AG10803 (cell line): ENCODE data around the gene LRRC56.

Experiments used
- DNase-seq: peaks from one replicate; pipeline ENCODE4 v3.0.0; 2010; ENCODE audit warnings: low read depth
- H3K4me3 ChIP-seq: 2 replicates; pipeline ENCODE4 v1.5.1; 2011; ENCODE audit warnings: mild to moderate bottlenecking, low read length, control low read depth
- TF ChIP-seq, protein P1 (sequence below): conservative IDR thresholded peaks from 2 replicates; pipeline ENCODE4 v1.5.1; 2011; ENCODE audit warnings: mild to moderate bottlenecking, low read length, control low read depth, inconsistent platforms

LRRC56 gene

DNA sequence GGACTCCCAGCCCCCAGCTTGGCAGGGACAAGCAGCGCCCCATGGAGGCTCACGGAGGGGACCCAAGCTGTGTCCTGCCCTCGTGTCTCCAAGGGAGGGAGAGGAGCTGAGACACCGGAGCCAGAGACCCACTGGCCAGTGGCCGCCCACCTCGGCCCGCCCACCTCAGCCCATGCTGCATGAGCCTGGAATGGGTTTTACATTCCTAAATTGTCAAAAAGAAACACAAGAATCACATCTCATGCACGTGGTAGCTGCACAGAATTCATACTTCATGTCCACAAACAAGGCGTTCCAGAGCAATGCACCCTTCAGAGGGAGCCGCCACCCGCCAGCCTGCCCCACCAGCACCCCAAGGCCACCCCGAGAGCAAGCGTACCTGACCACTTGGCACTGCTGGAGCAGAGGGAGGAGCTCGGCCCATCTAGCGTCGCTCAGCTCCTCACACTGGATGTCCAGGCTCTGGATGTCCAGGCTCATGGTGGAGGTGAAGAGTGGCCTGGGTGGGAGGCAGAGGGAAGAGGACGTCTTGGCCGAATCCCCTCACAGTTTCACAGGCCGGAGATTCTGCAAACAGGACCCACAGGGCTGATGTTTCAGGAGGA is 35.5 kb upstream of the LRRC56 start:
- TF ChIP-seq, protein P1, sequence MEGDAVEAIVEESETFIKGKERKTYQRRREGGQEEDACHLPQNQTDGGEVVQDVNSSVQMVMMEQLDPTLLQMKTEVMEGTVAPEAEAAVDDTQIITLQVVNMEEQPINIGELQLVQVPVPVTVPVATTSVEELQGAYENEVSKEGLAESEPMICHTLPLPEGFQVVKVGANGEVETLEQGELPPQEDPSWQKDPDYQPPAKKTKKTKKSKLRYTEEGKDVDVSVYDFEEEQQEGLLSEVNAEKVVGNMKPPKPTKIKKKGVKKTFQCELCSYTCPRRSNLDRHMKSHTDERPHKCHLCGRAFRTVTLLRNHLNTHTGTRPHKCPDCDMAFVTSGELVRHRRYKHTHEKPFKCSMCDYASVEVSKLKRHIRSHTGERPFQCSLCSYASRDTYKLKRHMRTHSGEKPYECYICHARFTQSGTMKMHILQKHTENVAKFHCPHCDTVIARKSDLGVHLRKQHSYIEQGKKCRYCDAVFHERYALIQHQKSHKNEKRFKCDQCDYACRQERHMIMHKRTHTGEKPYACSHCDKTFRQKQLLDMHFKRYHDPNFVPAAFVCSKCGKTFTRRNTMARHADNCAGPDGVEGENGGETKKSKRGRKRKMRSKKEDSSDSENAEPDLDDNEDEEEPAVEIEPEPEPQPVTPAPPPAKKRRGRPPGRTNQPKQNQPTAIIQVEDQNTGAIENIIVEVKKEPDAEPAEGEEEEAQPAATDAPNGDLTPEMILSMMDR, result no peak
- no peak overlapping the region for H3K4me3 ChIP-seq
- DNase-seq, result no peak

DNA sequence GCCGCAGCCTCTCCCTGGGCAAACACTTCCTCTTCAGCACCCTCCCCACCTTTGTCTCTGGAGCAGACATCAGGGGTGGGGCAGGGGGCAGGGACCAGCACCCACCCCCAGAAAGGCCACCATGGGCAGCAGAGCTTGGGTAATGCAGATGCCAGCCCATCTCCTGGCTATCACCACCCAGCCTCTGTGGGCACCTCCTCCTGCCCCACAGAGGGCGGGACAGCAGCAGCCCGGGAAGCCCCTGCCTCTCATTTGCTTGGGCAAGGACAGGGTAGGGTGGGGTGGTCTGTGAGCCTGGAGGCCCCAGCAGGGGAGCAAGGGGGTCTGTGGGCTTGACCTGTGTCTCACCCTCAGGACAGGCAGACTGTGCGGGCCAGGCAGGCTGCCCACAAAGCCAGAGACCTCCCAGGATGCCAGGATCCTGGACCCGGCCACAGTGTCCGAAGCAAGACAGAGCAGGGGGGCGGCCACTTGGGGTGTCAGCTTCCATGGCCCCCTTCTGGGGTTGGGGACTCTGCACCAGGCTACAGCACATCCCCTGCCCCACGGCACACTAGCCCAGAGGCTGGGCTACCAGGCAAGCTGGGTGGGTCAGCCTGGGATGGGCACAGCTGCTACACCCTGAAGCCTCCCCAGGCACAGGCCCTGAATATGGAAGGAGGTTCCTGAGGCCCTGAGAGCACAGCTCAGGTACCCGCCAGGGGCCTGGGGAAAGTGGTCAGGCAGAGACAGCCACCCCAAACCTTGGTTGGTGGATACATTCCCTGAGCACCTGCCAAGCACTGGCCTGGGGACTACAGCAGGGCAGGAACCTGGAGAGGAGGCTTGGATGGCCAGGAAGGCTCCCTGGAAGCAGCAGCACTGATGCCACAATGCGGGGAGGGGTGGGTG is 34.8 kb upstream of the LRRC56 start:
- peak overlapping the region; percentile 91 for H3K4me3 ChIP-seq
- TF ChIP-seq, protein P1, result no peak
- no peak for DNase-seq

DNA sequence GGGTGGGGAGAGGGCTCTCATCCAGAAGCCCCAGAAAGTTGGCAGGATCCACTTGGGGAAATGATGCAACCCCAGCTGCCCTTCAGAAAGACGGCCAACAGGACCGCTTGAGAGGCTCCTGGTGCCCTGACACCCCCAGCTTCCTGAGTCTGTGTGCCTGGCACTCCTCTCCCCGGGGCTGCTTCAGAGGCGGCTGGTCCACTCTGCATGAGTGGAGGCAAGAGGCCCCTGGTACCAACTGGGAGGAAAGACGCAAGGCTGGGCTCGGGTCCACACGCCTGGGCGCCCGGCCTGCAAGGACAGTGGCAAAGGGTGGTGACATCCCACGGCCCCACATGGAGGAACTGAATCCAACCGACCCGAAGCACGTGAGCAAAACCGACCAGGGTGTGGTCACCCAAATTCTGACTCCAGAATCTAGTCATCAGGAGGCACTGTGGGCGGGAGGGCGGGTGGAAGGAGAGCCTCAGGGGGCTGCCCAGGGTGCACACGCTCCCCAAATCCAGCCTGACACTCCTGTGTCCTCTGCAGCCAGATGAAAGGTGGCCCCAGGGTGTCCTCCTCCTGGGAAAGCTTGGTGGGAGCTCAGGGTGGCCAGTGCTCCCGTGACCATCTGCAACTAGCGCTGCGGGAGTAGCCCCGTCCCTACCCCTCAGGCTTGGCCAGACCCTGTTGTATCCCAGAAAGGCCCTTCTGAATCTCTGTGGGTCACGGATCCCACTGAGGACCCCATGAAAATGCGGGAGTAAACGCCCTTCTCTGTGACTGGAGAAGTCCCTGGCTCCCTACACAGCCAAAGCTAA is 33.9 kb upstream of the LRRC56 start:
- TF ChIP-seq, protein P1, result no peak
- peak; percentile 87 for DNase-seq
- peak overlapping the region; percentile 91 for H3K4me3 ChIP-seq

DNA sequence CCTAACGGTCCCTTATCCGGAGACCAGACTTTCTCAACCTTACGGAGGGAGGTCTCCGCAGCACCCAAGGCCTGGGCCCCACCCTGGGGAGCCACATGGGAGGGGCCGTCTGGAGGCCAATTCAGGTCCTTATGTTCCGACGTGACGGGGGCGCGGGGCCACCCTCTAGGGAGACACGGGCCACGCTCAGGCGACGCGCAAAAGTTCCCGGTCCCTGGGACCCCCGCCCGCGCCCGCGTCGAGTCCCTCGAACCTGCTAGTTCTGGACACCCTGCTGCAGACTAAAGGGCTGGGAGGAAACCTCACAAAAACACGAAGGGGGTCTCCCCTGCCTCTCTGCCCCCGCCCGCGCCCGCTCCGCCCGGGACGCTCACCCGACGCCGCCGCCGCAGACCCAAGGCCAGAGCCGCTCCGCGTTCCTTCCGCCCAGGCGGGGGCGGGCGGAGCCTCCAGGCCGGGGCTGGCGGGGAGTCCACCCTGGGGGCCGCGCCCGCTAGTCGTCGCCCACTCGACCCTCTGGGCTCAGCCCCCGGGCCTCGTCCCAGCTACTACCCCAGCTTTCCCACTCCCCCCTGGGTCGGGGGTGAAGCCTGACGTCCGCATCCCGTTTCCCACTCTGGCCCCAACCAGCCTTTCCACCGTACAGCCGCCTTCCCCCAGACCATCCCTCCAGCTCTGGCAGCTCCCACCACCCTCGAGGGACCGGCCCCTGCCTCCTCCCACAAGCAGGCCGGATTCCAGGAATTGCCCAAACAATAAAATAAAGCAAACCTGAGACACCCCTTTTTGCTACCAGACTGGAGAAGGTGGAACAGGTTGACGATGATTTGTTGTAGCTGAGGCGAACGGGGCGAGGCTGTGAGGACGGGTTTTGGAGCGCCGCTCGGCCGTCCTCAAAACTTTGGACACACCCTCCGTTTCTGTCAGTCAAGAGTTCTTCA is 33.0 kb upstream of the LRRC56 start:
- peak; percentile 61 for DNase-seq
- H3K4me3 ChIP-seq, result peak overlapping the region; percentile 91
- TF ChIP-seq, protein P1, result no peak

DNA sequence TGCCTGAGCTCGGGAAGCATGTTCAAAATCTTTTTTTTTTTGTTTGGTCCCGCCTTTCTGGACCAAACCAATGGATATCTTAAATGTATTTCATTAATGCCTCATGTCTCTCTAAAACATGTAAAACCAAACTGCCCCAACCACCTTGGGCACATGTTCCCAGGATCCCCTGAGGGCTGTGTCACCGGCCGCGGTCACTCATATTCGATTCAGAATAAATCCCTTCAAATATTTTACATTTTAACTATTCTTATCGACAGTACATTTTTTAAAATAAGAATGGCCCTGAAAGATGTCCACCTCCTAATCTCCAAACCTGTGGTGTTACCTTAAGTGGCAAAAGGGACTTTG is 32.4 kb upstream of the LRRC56 start:
- H3K4me3 ChIP-seq, result peak overlapping the region; percentile 91
- TF ChIP-seq, protein P1, result no peak
- DNase-seq, result no peak

DNA sequence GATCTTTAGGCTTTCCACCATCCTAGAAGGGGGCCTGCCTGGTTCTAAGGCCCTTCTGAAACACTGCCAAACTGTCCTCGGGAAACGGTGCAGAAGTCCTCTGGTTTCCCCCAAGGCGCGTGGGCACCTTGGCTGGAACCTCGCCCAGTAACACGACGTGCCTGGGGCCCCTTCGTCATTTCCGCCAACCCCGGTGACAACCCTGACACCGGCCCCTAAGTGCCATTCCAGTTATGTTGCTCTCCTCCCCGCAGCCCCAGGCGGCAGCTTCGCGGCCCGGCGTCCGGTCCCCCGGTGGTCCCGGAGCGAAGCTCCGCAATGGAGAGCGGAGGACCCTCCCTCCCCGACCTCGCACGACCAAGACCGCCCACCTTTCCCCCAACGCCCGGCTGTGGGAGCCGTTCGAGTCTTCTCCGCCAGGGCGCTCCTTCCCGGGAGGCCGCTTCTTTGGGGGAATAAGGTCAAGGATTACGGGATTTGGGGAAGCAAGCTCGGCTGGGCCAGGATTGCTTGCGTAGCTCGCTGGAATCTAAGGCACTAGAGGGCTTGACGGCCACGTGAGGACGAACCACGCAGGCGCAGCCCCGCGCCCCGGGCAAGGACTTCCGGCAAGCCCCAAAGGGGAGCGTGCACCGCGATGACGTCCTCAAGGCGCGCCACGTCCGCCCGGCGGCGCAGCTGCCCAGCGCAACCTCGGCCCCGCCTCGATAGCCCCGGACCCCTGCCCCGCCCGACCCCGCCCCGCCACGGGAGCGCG is 30.9 kb upstream of the LRRC56 start:
- TF ChIP-seq, protein P1, result no peak
- peak overlapping the region; percentile 91 for H3K4me3 ChIP-seq
- DNase-seq, result peak; percentile 99
